Activated CD4-positive, CD25-positive, alpha-beta regulatory T cell (primary cell): ENCODE measurements around the gene ARL6IP4.
"Not testable (repeated sequence)": the region's sequence is repeated elsewhere in the genome, so short reads cannot be mapped to it uniquely, and the experiment has no call there.

Source experiments
- DNase-seq, 4 experiments: peaks; one replicate each; lab custom pipeline; 2025; lab: John Stamatoyannopoulos, UW

The ARL6IP4 gene

GRCh38 chr12:123010681-123011080 lies 30.2 kb downstream of the ARL6IP4 start:
- no peak for DNase-seq

DNA sequence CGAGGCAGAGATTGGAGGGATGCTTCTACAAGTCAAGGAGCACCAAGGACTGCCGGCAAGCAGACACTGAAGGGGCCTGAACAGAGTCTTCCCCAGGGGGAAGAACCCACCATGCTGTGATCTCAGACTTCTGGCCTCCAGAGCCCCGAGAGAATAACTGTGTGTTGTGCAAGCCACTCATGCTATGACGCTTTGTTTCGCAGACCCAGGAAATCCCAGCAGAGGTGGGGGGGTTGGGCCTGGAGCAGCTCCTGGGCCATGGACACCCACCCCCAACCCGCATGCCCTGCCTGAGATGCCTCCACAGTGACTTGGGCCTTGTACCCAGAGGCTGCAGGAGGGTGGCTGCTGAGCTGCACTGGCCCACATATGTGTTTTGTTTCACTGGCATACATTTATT lies 31.2 kb downstream of the ARL6IP4 start:
- no peak for DNase-seq

- DNase-seq, result no peak
These were observed 33.0 kb downstream of the ARL6IP4 start for GRCh38 chr12:123013185-123014095.

GRCh38 chr12:123014473-123014872 lies 34.0 kb downstream of the ARL6IP4 start:
- DNase-seq, result not testable (repeated sequence)

DNA sequence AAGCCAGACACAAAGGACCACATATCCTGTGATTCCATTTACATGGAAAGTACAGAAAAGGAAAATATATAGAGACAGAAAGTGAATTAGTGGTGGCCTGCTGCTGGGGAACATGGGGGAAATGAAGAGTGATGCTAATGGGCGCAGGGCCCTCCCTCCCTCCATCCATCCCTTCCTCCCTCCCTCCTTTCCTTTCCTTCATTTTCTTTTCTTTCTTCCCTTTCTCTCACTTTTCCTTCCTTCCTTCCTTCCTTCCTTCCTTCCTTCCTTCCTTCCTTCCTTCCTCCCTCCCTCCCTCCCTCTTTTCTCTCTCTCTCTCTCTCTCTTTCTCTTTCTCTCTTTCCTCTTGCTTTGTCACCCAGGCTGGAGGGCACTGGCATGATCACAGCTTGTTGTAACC lies 37.3 kb downstream of the ARL6IP4 start:
- no peak for DNase-seq

- no peak for DNase-seq
These were observed 39.3 kb downstream of the ARL6IP4 start for GRCh38 chr12:123019841-123020138.

- no peak for DNase-seq
These were observed 41.5 kb downstream of the ARL6IP4 start for GRCh38 chr12:123021688-123022604.

DNA sequence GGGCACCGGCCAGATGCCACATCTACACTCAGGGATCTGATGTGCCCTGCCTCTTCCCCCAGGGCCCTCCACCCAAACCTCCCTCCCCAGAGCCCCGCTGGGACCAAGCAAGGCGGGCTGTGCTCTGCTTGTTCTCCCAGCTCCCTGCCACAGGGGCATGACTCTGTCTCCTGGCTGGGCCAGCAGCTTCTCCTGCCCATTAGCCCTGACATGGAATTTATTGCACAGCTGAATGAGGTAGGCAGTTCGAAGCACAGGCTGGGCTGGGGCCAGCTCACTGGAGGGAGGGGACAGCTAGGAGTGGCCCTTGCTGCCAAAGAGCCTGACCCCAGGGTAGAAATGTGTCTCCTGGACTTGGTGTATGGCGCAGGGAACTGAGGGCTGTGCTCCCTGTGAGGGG lies 42.4 kb downstream of the ARL6IP4 start:
- DNase-seq, result no peak

DNA sequence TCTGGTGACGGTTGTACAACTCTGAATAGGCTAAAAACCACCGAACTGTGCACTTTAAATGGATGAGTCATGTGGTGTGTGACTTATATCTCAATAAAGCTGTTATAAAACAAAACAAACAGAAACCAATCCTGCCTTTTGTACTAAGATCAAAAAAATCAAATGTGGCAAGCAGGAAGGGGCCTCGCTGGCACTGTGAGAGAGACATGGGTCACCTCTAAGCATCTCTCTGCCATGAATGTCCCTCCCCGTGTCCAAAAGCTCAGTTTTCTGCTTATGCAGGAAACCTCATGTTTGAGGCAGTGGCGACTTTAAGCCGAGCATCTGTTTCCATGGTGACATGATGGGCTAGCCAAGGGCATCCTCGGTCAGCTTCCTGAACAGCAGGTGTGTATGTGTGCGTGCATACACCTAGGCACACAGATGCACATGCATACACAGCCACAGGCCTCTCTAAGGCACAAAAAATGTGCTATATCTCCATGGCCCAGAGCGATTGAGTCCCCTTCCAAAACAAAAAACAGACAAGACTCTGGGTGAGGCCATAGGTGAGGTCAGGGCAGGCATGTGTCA lies 44.4 kb downstream of the ARL6IP4 start:
- DNase-seq, result no peak

DNA sequence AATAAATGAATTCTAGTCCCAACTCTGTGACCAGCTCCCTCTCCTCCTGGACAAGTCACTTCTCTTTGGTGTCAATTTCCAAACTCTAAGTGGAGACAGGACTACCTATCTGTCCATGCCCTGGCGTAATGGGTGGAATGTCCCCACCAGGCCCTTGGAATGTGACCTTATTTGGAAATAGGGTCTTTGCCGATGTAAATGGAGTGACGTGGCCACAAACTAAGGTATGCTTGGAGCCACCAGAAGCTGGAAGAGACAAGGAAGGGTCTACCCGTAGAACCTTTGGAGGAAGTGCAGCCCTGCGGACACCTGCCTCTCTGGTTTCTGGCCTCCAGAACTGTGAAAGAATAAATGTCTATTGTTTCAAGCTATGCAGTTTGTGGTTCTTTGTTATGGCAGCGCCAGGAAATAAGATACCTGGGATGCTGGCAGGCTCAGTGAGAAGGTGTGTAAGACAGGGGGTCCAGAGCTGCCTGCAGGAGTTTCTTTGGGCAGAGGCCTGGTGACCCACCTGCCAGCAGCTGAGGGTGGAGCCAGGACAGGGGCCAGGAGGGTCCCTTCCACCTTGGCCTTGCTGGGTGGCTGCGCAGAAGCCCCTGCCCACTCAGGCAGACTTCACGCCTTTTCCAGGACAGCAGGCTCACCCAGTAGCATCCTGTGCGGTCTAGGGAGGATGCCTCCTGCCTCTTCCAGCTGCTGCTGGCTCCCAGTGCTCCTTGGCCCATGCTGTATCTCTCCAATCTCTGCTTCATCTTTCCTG lies 45.8 kb downstream of the ARL6IP4 start:
- DNase-seq, result no peak

DNA sequence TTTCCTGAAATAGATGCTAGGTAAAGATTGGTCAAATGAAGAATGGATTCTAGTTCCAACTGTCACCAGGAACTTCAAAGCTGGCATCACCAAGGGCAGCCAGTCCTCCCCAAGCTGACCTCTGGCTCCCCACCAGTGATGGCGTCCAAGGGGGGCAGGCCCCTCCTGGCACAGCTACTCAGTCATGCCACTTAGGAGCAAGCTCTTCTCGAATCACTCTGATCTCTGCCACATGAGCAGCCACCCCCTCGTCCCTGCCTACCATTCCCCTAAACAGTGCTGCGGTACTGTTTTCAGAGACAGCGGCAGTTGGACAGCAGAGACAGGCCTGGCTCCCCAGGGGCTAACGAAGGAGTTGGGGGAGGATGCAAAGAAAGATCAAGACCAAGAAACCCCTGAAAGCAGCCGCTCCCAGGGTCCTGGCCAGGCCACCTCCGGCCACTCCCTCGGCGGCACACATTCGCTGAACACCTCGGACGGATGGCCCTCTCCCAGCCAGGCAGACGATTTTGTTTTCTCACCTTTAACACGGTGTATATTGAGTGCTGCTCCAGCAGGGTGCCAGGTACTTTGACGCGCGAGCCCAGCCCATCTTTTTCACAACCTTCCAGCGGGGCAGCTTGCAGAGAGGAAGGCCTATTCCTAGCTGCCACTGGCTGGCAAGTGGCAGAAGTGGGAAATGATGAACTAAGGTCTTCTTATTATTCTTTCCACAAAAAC lies 47.4 kb downstream of the ARL6IP4 start:
- DNase-seq, result no peak

GRCh38 chr12:123028475-123028874 lies 48.0 kb downstream of the ARL6IP4 start:
- DNase-seq, result no peak

GRCh38 chr12:123029550-123029949 lies 49.1 kb downstream of the ARL6IP4 start:
- no peak for DNase-seq

DNA sequence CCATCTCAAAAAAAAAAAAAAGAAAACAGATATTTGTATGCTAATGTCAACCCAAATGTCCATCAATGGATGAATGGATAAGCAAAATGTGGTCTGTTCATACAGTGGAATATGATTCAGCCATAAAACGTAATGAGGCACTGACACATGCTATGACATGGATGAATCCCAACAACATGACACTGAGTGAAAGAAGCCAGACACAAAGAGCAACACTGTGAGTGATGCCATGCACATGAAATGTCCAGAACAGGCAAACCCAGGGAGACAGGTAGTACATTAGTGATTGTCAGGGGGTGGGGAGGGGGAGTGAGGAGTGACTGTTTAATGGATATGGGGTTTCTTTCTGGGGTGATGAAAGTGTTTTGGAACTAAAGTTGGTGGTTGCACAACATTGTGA lies 50.2 kb downstream of the ARL6IP4 start:
- DNase-seq, result no peak

GRCh38 chr12:123031171-123031845 lies 50.8 kb downstream of the ARL6IP4 start:
- DNase-seq, result no peak
